Right ventricle myocardium inferior (tissue), 1 donor: ENCODE results near the gene KIAA0232. TPM values are rescaled to one million over a fixed set of nuclear protein-coding genes. Genes with fewer than 3 reads are reported as not detected.
"Not testable (repeated sequence)": the region's sequence is repeated elsewhere in the genome, so short reads cannot be mapped to it uniquely, and the experiment has no call there.

Source experiments
- ATAC-seq: fragments of 200-7000 bp; cut with Tn5 transposase; one replicate; pipeline ENCODE4 v1.9.1; 2020; ENCODE audit warnings: mild to moderate bottlenecking, moderate library complexity
- DNase-seq: peaks from one replicate; pipeline ENCODE4 v3.0.0; 2021; ENCODE audit errors: missing footprints
- intact Hi-C: fragments of 100-400 bp; cut with DNase I; formaldehyde crosslinking; loops from one replicate; pipeline ENCODE4 v1.11.0; 2022
- total RNA-seq: library from RNA; stranded (reverse); fragmentation: NEBNext Ultra II Directional; extraction: Animal tissue kit (Norgen Biotek cat#: 25700); gene quantifications from one replicate; pipeline ENCODE4 v1.2.1, GENCODE V29; 2021
- donor health status: DM: no; HTN: yes; CAD: no; lungs with severe emphysema.

The KIAA0232 gene
- total RNA-seq, 1 donor from 2014 or later, result 72.1 TPM

- intact Hi-C loops, result no loop called here
- ATAC-seq (no peak), DNase-seq (no peak)
Measured at GRCh38 chr4:6754481-6755087, 27.9 kb upstream of the KIAA0232 start.

- no peak for ATAC-seq
- DNase-seq, result no peak
- intact Hi-C loops, result no loop called here
Measured at GRCh38 chr4:6755088-6755753, 27.3 kb upstream of the KIAA0232 start.

DNA sequence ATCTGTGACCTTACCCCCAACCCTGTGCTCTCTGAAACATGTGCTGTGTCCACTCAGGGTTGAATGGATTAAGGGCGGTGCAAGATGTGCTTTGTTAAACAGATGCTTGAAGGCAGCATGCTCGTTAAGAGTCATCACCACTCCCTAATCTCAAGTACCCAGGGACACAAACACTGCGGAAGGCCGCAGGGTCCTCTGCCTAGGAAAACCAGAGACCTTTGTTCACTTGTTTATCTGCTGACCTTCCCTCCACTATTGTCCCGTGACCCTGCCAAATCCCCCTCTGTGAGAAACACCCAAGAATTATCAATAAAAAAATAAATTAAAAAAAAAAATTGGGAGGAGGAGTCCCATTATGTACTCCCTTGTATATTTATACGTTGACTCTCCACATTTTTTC lies 26.2 kb upstream of the KIAA0232 start:
- intact Hi-C loops, ATAC-seq, DNase-seq: not testable (repeated sequence)

GRCh38 chr4:6758728-6759127 lies 23.8 kb upstream of the KIAA0232 start:
- DNase-seq (no peak), ATAC-seq (no peak)
- intact Hi-C loops, result no loop called here

GRCh38 chr4:6760865-6761264 lies 21.7 kb upstream of the KIAA0232 start:
- intact Hi-C loops, result no loop called here
- no peak for ATAC-seq
- DNase-seq, result no peak

- ATAC-seq (no peak), DNase-seq (no peak)
- intact Hi-C loops, result no loop called here
Measured at GRCh38 chr4:6761649-6762615, 20.6 kb upstream of the KIAA0232 start.

- no peak for DNase-seq
- ATAC-seq, result no peak
- intact Hi-C loops, result no loop called here
Measured at GRCh38 chr4:6763330-6763851, 19.1 kb upstream of the KIAA0232 start.

DNA sequence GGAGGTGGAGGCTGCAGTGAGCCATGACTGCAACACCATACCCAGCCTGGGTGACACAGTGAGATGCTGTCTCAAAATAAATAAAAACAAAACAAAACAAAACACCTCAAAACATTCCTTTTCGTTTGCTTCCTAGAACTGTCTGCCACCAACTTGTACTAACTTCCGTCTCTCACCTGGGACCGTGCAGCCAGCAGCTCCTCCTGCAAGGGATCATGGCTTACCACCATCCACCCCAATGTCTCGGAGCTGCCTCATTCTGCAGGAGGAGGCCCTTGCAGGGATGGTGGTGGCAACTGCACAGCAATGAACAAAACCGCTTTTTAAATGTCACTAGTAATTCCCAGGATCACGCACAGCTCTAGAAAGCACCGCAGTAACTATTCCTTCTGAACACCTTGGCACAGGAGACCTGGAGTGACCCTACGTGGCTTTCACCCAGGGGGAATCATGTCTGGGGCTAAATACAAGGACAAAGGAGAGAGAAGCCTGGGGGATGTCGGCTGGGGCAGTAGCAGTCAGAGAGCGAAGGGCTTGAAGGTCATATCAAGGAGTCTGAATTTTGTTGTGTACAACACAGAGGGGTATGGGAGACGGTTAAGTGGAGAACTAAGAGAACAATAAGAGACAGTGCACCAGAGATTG lies 17.4 kb upstream of the KIAA0232 start:
- DNase-seq (no peak), ATAC-seq (no peak)
- intact Hi-C loops, result no loop called here

GRCh38 chr4:6765703-6766102 lies 16.8 kb upstream of the KIAA0232 start:
- intact Hi-C loops, result no loop called here
- DNase-seq (no peak), ATAC-seq (no peak)

GRCh38 chr4:6767386-6767747 lies 15.2 kb upstream of the KIAA0232 start:
- no peak for ATAC-seq
- no peak for DNase-seq
- intact Hi-C loops, result no loop called here

GRCh38 chr4:6767748-6768538 lies 14.6 kb upstream of the KIAA0232 start:
- no peak for DNase-seq
- intact Hi-C loops, result no loop called here
- no peak for ATAC-seq

- DNase-seq (no peak), ATAC-seq (no peak)
Measured at GRCh38 chr4:6768539-6768905, 14.0 kb upstream of the KIAA0232 start.

DNA sequence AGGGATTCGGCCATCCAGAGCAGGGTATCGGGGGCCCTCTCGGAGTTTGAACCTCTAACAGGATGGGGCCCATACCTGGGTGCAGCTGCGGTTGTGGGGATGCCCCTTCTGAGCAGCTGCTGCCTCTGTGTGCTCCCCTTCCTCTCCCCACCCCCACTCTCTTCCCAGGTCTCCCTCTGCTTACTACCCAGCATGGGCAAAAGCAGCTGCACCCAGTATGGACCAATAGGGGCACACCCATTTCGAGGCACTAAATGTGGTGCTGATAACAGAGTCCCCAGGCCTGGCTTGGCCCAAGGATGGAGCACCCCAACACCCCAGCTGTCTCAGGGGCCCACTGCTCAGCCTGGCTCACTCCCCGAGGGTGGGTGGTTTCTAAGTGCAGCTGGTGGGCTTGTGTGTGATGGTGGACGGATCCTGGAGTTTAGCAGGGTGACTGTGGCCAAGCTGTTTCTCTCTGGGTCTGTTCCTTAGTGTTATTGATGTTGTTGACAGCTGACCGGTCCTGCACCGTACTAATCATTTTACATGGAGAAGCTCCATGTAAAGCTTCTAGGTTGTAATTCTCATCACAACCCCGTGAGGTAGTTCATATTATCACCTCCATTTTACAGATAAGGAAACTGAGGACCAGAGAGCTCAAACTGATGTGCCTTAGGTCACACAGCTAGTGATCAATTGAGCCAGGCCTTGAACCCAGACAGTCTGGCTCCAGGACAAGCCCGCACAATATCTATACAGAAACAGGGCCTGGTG lies 13.1 kb upstream of the KIAA0232 start:
- DNase-seq (no peak), ATAC-seq (no peak)
- intact Hi-C loops, result no loop called here

More at GRCh38 chr4:6768539-6768905, 14.0 kb upstream of the KIAA0232 start:
- intact Hi-C loops, result no loop called here

DNA sequence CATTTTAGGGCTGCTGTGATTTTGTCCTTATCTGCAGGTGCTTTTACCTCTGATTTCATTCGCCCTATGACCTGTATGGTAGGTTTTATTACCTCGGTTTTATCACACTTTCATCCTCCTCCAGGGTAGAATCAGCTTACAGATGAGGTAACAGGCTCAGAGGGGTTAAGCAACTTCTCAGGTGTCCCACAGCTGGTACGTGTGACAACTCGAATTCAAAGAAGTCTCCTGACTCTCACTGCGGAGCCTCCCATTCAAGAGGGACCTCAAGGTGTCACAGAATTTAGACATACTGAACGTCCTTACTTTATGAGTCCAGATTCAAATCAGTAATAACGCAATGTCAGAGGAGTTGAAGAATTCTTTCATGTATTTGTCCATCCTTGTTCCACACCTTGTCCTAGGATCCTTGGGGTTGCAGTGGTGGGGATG lies 12.5 kb upstream of the KIAA0232 start:
- ATAC-seq, result no peak
- intact Hi-C loops, result no loop called here

DNA sequence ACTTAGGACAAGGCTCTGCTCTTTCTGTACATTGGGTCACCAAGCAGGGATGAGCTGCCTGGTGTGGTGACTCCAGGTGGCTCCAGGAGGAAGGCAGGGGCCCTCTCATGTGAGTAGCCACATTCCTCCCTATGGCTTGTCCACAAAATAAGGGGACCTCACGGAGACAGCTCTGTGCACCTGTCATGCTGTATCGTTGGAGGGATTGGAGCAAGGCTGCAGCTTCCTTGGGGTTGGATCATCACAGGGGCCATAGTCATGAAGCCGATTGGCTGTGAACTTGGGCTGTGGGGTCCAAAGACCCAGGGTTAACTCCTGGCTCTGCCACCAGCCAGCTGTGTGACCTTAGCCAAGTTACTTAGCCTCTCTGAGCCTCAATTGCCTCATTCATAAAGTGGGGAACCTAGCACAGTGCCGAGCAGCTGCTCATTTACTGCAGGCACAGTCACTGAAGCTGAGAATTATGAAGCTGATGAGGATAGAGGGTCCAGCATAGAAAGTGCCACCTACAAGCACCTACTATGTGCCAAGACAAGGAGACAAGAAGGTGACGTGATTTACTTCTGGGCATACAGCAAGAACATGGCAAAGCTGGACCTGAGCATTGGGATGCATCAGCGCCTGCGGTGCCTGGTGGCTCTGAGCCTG lies 11.8 kb upstream of the KIAA0232 start:
- intact Hi-C loops, result loop anchor here (1.0 kb wide), 1 partner anchor 11 kb away; no protein-coding TSS in a partner anchor
- ATAC-seq (no peak), DNase-seq (no peak)

More for the DNA sequence above, 12.5 kb upstream of the KIAA0232 start:
- DNase-seq, result no peak

- DNase-seq (peak; percentile 83), ATAC-seq (peak; percentile 89)
- intact Hi-C loops, result loop anchor here (1.0 kb wide), 1 partner anchor 10 kb away; no protein-coding TSS in a partner anchor
Measured at GRCh38 chr4:6771229-6771671, 11.3 kb upstream of the KIAA0232 start.
